HG03139 (cell line): ENCODE results near the gene GSTCD.
"Not testable (repeated sequence)": the region's sequence is repeated elsewhere in the genome, so short reads cannot be mapped to it uniquely, and the experiment has no call there.

Source experiments
- ATAC-seq: cut with Tn5 transposase; IDR thresholded peaks from one replicate; pipeline ENCODE4 v1.9.1; 2021; ENCODE audit not compliant: unreplicated experiment

The GSTCD gene

GRCh38 chr4:105708181-105709080 is at the start of gene GSTCD, which contains the start of gene INTS12:
Gene GSTCD, plus strand, starts transcription at chr4:105708784. Its CDS starts 8,830 bp downstream, at chr4:105717614.
Gene INTS12, minus strand, starts transcription at chr4:105708689. Its CDS starts 8,684 bp downstream, at chr4:105700005.
- ATAC-seq = peak; percentile 80

- ATAC-seq = no peak
Observed at GRCh38 chr4:105659190-105659589, 49.4 kb upstream of the GSTCD start.

GRCh38 chr4:105661028-105661427 is 47.6 kb upstream of the GSTCD start:
- no peak for ATAC-seq

- no peak for ATAC-seq
Observed at GRCh38 chr4:105662935-105663675, 45.5 kb upstream of the GSTCD start.

GRCh38 chr4:105666693-105667092 is 41.9 kb upstream of the GSTCD start:
- ATAC-seq = no peak

GRCh38 chr4:105670684-105671083 is 37.9 kb upstream of the GSTCD start:
- no peak for ATAC-seq

- ATAC-seq = no peak
Observed at GRCh38 chr4:105671301-105671700, 37.3 kb upstream of the GSTCD start.

GRCh38 chr4:105674011-105674410 is 34.6 kb upstream of the GSTCD start:
- no peak for ATAC-seq

- no peak for ATAC-seq
Observed at GRCh38 chr4:105677709-105678108, 30.9 kb upstream of the GSTCD start.

GRCh38 chr4:105679186-105679585 is 29.4 kb upstream of the GSTCD start:
- ATAC-seq = no peak

GRCh38 chr4:105683038-105683437 is 25.5 kb upstream of the GSTCD start:
- ATAC-seq = no peak

GRCh38 chr4:105686571-105686970 is 22.0 kb upstream of the GSTCD start:
- ATAC-seq = no peak

- not testable (repeated sequence) for ATAC-seq
Observed at GRCh38 chr4:105694812-105695211, 13.8 kb upstream of the GSTCD start.

GRCh38 chr4:105695832-105696231 is 12.8 kb upstream of the GSTCD start:
- not testable (repeated sequence) for ATAC-seq

- no peak for ATAC-seq
Observed at GRCh38 chr4:105698607-105699006, 10.0 kb upstream of the GSTCD start.

GRCh38 chr4:105707782-105708180 is 803 bp upstream of the GSTCD start:
- ATAC-seq = no peak

- peak; percentile 32 for ATAC-seq
Observed at GRCh38 chr4:105709081-105709450, 482 bp downstream of the GSTCD start.

- ATAC-seq = no peak
Observed at GRCh38 chr4:105710012-105710600, 1.5 kb downstream of the GSTCD start.

- no peak for ATAC-seq
Observed at GRCh38 chr4:105710678-105711077, 2.1 kb downstream of the GSTCD start.

- no peak for ATAC-seq
Observed at GRCh38 chr4:105712766-105713165, 4.2 kb downstream of the GSTCD start.

- ATAC-seq = peak; percentile 52
Observed at GRCh38 chr4:105714071-105714521, 5.5 kb downstream of the GSTCD start.
